ENCODE data around the gene TESK1.
"Not testable (repeated sequence)": the region's sequence is repeated elsewhere in the genome, so short reads cannot be mapped to it uniquely, and the experiment has no call there.

The TESK1 gene

GRCh38 chr9:35583521-35583920 is 21.5 kb upstream of the TESK1 start:
- DNase-seq = not testable (repeated sequence)

- not testable (repeated sequence) for DNase-seq
Measured at GRCh38 chr9:35584681-35585080, 20.4 kb upstream of the TESK1 start.

GRCh38 chr9:35588506-35588905 is 16.6 kb upstream of the TESK1 start:
- DNase-seq = not testable (repeated sequence)

- no peak for DNase-seq
Measured at GRCh38 chr9:35593581-35593980, 11.5 kb upstream of the TESK1 start.

GRCh38 chr9:35594471-35594870 is 10.6 kb upstream of the TESK1 start:
- no peak for DNase-seq

GRCh38 chr9:35596907-35597306 is 8.2 kb upstream of the TESK1 start:
- DNase-seq = not testable (repeated sequence)

- DNase-seq = no peak
Measured at GRCh38 chr9:35598866-35599590, 6.0 kb upstream of the TESK1 start.

GRCh38 chr9:35599763-35600604 is 5.1 kb upstream of the TESK1 start:
- no peak for DNase-seq

GRCh38 chr9:35603506-35603985 is 1.5 kb upstream of the TESK1 start:
- DNase-seq = no peak

GRCh38 chr9:35603986-35604577 is 980 bp upstream of the TESK1 start:
- peak; percentile 100 for DNase-seq

- peak; percentile 28 for DNase-seq
Measured at GRCh38 chr9:35605351-35606137, 482 bp downstream of the TESK1 start.

- no peak for DNase-seq
Measured at GRCh38 chr9:35606138-35606504, 1.1 kb downstream of the TESK1 start.

- no peak for DNase-seq
Measured at GRCh38 chr9:35606726-35607125, 1.7 kb downstream of the TESK1 start.

GRCh38 chr9:35608221-35608620 is 3.2 kb downstream of the TESK1 start:
- no peak for DNase-seq

- no peak for DNase-seq
Measured at GRCh38 chr9:35609001-35609819, 4.1 kb downstream of the TESK1 start.

GRCh38 chr9:35609820-35610163 is 4.7 kb downstream of the TESK1 start:
- DNase-seq = no peak

- DNase-seq = peak; percentile 73
Measured at GRCh38 chr9:35611230-35611797, 6.3 kb downstream of the TESK1 start.

GRCh38 chr9:35612066-35612465 is 7.0 kb downstream of the TESK1 start:
- DNase-seq = not testable (repeated sequence)

- no peak for DNase-seq
Measured at GRCh38 chr9:35612843-35613242, 7.8 kb downstream of the TESK1 start.

GRCh38 chr9:35615981-35616680 is 11.1 kb downstream of the TESK1 start:
- no peak for DNase-seq
